HUES48 (cell line): ENCODE data around the gene SMYD3.
A peak's percentile ranks its signal among the peaks of the same experiment; 100 is the strongest.

Experiments used
- H3K27ac ChIP-seq: one replicate; pipeline ENCODE4 v1.7.0; 2013; ENCODE audit warnings: low read depth, low read length, inconsistent platforms
- H3K27me3 ChIP-seq: 2 replicates; pipeline ENCODE4 v1.6.1; 2013; ENCODE audit warnings: mild to moderate bottlenecking, low read length; ENCODE audit not compliant: control insufficient read depth, insufficient read depth
- H3K36me3 ChIP-seq: 2 replicates; pipeline ENCODE4 v1.6.1; 2013; ENCODE audit warnings: low read length; ENCODE audit not compliant: control insufficient read depth, insufficient read depth
- H3K4me1 ChIP-seq: 2 replicates; pipeline ENCODE4 v1.6.1; 2013; ENCODE audit warnings: mild to moderate bottlenecking, low read length; ENCODE audit not compliant: control insufficient read depth, insufficient read depth
- H3K4me3 ChIP-seq: 2 replicates; pipeline ENCODE4 v1.5.1; 2013; ENCODE audit warnings: mild to moderate bottlenecking, low read depth, low read length
- H3K9ac ChIP-seq: 2 replicates; pipeline ENCODE4 v1.6.1; 2013; ENCODE audit warnings: mild to moderate bottlenecking, low read depth, low read length, moderate library complexity
- H3K9me3 ChIP-seq: 2 replicates; pipeline ENCODE4 v1.6.1; 2013; ENCODE audit warnings: low read length; ENCODE audit not compliant: control insufficient read depth, insufficient read depth

Gene SMYD3

DNA sequence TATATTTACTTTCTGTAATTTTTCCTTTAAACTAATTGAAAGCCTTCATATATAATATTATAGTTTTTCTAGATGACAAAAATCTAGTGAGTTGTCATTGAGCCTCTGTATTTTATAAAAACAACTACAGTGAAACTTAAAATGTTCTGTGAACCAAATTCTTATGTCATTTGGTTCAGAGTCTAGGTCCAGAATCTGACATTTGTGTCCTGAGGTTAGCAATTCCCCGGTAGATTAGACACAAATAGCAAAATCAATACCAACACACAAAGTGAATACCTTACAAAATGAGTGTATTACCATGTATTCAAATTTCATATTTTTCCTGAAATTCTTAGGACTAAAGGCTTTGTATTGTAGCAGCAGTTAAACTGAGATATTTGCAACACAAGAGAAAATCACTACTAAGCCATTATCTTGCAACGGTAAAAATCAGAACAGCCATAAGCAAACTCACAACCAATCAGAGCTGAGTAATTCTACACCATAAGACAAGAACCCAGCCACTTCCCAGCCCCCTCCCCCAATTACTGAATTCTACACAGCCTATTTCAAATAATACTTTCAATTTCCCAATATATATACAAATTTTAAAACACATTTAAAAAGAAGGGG lies 573.5 kb downstream of the SMYD3 start:
- no peaks in the 10 kb centered on the region for H3K27me3 ChIP-seq
- H3K9ac ChIP-seq = no peak overlapping the region
- H3K4me3 ChIP-seq = 0 out of 2 replicates have a peak overlapping the region, but pooled peaks have one; percentile 9
- no peaks in the 10 kb centered on the region for H3K9me3 ChIP-seq
- H3K4me1 ChIP-seq = peaks cover 16% of the 10 kb centered on the region
- H3K27ac ChIP-seq = no peak overlapping the region
- H3K36me3 ChIP-seq = no peaks in the 10 kb centered on the region

DNA sequence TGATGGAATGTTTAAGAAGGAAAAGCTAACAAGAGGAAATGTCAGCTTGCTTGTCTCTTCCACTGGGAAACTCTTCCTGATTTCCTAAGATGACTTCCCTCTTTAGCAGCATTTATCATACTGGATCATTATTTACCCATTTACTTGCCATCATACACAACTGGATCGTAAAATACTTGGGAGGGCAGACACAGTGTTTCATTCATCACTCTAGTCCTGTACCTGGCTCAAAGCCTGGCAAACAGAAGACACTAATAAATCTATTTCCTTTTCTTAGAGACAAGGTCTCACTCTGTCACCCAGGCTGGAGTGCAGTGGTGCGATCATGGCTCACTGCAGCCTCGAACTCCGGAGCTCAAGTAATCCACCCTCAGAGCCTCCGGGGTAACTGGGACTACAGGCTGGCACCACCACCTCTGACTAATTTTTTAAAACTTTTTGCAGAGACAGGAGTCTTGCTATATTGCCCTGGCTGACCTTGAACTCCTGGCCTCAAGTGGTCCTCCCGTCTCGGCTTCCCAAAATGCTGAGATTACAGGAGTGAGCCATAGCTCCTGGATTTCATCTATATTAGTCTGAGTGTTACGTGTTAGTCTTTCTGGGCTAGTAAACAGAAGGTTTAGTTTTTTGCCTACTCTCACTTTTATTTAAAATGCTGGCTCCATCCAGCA lies 574.6 kb downstream of the SMYD3 start:
- Histone ChIP-seq H3K4me1 (peaks cover 16% of the 10 kb centered on the region), H3K27me3 (no peaks in the 10 kb centered on the region), H3K36me3 (no peaks in the 10 kb centered on the region), H3K4me3 (no peak overlapping the region), H3K9me3 (no peaks in the 10 kb centered on the region), H3K27ac (no peak overlapping the region), H3K9ac (no peak overlapping the region)

DNA sequence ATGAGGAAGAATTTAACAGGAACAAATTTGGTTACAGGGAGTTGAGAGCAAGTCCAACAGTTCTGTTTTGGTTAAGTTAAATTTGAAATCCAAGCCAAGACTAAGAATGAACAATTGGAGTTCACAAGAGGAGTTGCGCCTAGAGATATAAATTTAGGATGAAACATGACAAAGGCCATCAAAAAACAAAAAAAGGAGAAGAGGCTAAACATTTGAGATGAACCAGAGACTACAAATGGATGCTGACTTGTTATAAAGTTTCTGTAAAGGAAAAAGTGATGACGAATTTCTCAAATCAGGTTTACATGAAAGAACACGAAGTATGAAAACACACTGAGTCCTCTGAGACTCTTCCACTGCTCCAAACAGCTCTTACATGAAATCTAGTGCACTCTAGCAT lies 575.6 kb downstream of the SMYD3 start:
- Histone ChIP-seq H3K36me3 (no peaks in the 10 kb centered on the region), H3K9me3 (no peaks in the 10 kb centered on the region), H3K9ac (no peak overlapping the region), H3K4me1 (peaks cover 16% of the 10 kb centered on the region), H3K27ac (no peak overlapping the region), H3K4me3 (no peak overlapping the region), H3K27me3 (no peaks in the 10 kb centered on the region)

DNA sequence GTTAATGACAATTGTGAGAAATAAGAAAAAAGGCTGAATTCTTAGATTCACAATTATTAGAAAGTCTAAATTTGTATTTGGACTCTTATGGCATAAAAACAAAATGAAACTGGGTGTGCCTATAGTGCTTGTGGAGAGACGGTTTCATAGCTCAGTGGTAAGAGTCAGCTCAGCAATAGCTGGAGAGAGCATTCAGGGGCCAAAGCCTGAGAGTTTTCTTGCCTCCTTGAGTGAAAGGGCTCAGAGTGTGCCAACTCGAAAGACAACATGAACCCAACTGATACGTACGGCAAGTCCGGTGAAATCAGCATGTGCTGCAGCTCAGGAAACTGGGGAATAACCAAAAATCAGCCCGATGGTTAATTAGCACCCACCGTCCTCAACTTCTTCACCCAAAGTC lies 577.9 kb downstream of the SMYD3 start:
- Histone ChIP-seq H3K4me1 (peaks cover 9% of the 10 kb centered on the region), H3K4me3 (no peak overlapping the region), H3K27ac (no peak overlapping the region), H3K36me3 (no peaks in the 10 kb centered on the region), H3K9me3 (no peaks in the 10 kb centered on the region), H3K27me3 (no peaks in the 10 kb centered on the region), H3K9ac (no peak overlapping the region)

DNA sequence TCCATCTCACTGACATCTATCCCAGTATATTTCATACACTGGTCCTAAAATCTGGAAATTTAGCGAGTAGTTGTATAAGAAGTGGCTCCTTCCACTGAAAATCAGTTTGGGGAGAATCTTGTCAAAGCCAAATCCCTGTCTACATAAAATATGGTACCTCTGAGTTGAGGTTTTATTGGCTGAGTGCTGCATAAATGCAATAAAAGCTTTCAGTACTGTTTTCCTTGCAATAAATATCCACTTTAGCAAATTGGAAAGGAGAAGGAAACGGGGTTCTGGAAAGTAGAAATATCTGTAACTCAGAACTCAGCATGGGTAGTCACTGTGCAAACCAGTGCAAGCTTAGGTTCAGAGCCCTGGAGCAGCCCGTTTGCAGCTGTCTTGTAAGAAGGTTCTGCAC lies 580.2 kb downstream of the SMYD3 start:
- H3K36me3 ChIP-seq = no peaks in the 10 kb centered on the region
- no peak overlapping the region for H3K9ac ChIP-seq
- H3K4me1 ChIP-seq = no peaks in the 10 kb centered on the region
- no peak overlapping the region for H3K27ac ChIP-seq
- H3K9me3 ChIP-seq = no peaks in the 10 kb centered on the region
- H3K4me3 ChIP-seq = no peak overlapping the region
- no peaks in the 10 kb centered on the region for H3K27me3 ChIP-seq

DNA sequence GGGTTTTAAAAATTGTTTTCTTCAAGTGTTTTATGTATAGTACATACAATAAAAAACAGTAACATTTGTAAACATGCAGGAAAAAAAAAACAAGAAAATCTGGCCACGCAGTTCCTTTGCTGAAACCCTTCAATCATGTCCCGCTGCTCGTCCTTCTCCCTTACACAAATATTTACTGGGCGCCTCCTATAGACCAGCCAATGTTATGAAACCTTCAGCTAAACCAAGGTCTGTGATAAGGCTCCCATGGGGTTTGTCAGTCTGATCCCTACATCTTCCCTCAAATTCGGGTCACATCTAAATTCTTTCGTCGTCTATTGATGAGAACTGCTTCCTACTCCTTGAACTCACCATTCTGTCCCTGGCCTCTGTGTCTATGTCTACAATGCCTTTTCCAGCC lies 583.9 kb downstream of the SMYD3 start:
- Histone ChIP-seq H3K9ac (no peak overlapping the region), H3K4me3 (no peak overlapping the region), H3K9me3 (no peaks in the 10 kb centered on the region), H3K27me3 (no peaks in the 10 kb centered on the region), H3K36me3 (no peaks in the 10 kb centered on the region), H3K27ac (no peak overlapping the region), H3K4me1 (no peaks in the 10 kb centered on the region)

DNA sequence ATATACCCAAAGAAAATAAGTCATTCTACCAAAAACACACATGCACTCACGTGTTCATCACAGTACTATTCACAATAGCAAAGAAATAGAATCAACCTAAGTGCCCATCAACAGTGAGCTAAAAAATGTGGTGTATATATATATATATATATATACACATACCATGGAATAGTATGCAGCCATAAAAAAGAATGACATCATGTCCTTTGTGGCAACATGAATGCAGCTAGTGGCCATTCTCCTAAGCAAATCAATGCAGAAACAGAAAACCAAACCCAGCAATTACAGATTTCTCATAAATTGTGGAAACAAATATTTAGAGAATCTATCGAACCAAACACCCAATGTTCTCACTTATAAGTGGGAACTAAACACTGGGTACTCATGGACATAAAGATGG lies 585.7 kb downstream of the SMYD3 start:
- no peaks in the 10 kb centered on the region for H3K27me3 ChIP-seq
- H3K4me1 ChIP-seq = no peaks in the 10 kb centered on the region
- no peak overlapping the region for H3K27ac ChIP-seq
- H3K9me3 ChIP-seq = no peaks in the 10 kb centered on the region
- H3K36me3 ChIP-seq = no peaks in the 10 kb centered on the region
- no peak overlapping the region for H3K4me3 ChIP-seq
- no peak overlapping the region for H3K9ac ChIP-seq

DNA sequence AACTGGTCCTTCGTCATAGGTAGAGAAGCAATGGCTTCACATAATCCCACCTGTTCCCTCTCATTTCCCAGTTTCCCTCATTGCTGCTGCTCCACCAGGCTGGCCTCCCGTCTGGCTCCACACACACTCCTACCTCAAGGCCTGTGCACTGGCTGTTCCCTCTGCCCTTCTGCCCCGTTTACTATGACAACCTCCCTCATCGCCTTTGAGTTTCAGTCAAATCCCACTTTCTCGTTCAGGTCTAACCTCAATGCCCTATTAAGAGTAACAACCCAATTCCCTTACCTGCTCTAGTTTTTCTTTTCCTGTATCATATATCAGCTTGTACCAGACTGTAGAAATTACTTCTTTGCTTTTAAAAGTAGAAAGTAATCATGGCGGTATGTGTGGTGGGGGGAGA lies 589.7 kb downstream of the SMYD3 start:
- no peak overlapping the region for H3K4me3 ChIP-seq
- H3K27ac ChIP-seq = no peak overlapping the region
- H3K9me3 ChIP-seq = no peaks in the 10 kb centered on the region
- H3K36me3 ChIP-seq = no peaks in the 10 kb centered on the region
- H3K27me3 ChIP-seq = no peaks in the 10 kb centered on the region
- no peaks in the 10 kb centered on the region for H3K4me1 ChIP-seq
- H3K9ac ChIP-seq = no peak overlapping the region

DNA sequence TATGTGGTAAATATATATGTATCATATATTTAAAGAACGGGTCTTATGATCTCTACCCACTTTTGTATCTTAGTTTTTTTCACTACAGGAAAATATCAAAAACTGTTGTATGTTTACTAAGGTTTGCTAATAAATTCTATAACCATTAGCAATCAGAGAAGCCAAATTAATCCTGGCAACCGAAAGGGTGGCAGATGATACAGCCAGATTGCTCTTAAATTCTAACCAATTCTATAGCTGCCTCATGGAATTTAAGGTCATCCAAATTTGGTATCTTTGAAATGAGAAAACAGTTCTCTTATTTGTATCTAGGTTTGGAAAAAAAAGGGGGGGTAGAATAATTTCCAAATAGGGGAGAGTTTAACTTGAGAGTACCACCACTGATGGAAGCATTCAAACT lies 591.2 kb downstream of the SMYD3 start:
- Histone ChIP-seq H3K9ac (no peak overlapping the region), H3K4me3 (no peak overlapping the region), H3K4me1 (no peaks in the 10 kb centered on the region), H3K27me3 (no peaks in the 10 kb centered on the region), H3K27ac (no peak overlapping the region), H3K36me3 (no peaks in the 10 kb centered on the region), H3K9me3 (no peaks in the 10 kb centered on the region)

DNA sequence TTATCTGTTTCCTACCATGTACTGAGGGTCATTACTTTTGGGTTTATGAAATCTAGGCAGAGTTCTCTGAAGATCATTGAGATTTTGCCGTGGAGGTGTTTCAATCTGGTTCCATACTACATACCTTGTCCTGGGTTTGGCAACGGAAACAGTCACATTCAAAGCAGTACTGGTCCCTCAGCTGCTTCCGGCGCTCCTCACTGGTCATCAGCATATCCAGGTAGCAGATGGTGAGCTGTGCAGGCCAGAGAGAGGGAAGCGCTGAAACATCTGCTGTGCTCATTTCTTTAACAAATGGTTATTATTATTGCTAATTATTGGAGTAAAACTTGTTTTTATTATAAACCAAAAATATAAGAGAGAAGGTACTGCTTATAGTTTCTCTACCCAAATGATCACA lies 591.7 kb downstream of the SMYD3 start:
- no peak overlapping the region for H3K4me3 ChIP-seq
- no peak overlapping the region for H3K9ac ChIP-seq
- no peaks in the 10 kb centered on the region for H3K36me3 ChIP-seq
- no peak overlapping the region for H3K27ac ChIP-seq
- no peaks in the 10 kb centered on the region for H3K4me1 ChIP-seq
- H3K27me3 ChIP-seq = no peaks in the 10 kb centered on the region
- no peaks in the 10 kb centered on the region for H3K9me3 ChIP-seq

DNA sequence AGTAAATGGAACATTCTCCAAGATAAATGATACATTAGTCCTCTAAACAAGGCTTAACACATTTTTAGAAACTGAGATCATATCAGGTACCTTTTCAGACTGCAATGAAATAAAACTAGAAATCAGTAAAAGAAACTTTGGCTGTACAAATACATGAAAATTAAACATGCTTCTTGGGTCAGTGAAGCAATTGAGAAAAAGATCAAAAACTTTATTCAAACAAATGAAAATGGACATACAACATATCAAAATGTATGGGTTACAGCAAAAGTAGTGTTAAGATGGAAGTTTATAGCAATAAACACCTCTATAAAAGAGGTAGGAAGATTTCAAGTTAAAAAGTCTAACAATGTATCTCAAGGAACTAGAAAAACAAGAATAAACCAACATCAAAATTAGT lies 598.5 kb downstream of the SMYD3 start:
- H3K4me3 ChIP-seq = no peak overlapping the region
- no peak overlapping the region for H3K9ac ChIP-seq
- no peaks in the 10 kb centered on the region for H3K27me3 ChIP-seq
- H3K27ac ChIP-seq = no peak overlapping the region
- peaks cover 4% of the 10 kb centered on the region for H3K9me3 ChIP-seq
- no peaks in the 10 kb centered on the region for H3K4me1 ChIP-seq
- H3K36me3 ChIP-seq = no peaks in the 10 kb centered on the region
